ENCODE data around the gene NADK.

DNA sequence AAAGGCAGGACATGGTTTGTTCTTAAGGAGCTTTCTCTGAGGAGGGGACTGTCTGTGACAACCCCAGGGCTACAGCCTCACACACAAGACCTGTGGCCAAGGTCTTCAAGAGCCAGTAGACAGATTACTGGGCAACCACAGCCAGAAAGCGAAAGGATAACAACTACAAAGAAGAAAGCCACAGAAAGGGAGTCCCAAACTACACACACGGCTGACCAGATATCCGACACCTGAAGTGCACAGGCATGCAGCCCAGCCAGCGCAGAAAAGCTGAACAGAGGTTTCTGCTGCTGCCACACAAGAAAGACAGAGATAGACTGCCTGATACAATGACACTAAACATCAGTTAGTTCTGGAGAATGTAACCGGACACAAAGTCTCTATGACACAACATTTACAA, 21.4 kb upstream of the NADK start:
- no peak for TF ChIP-seq POLR2A (IDR thresholded peaks at IDR 0.05)
- TF ChIP-seq, protein P1, sequence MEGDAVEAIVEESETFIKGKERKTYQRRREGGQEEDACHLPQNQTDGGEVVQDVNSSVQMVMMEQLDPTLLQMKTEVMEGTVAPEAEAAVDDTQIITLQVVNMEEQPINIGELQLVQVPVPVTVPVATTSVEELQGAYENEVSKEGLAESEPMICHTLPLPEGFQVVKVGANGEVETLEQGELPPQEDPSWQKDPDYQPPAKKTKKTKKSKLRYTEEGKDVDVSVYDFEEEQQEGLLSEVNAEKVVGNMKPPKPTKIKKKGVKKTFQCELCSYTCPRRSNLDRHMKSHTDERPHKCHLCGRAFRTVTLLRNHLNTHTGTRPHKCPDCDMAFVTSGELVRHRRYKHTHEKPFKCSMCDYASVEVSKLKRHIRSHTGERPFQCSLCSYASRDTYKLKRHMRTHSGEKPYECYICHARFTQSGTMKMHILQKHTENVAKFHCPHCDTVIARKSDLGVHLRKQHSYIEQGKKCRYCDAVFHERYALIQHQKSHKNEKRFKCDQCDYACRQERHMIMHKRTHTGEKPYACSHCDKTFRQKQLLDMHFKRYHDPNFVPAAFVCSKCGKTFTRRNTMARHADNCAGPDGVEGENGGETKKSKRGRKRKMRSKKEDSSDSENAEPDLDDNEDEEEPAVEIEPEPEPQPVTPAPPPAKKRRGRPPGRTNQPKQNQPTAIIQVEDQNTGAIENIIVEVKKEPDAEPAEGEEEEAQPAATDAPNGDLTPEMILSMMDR (IDR thresholded peaks at IDR 0.05), result no peak
